Mucosa of rectum (tissue), 2 donors: ENCODE data around the gene GNB1L.

Experiments used
- H3K27ac ChIP-seq, 2 donors: one replicate each; pipeline ENCODE4 v1.7.0; 2013; ENCODE audit warnings: inconsistent platforms in 2 of 2, low read depth in 2 of 2, low read length in 2 of 2
- H3K27me3 ChIP-seq, 2 donors: one replicate each; pipeline ENCODE4 v1.7.0; 2013; ENCODE audit warnings: low read length in 2 of 2; ENCODE audit not compliant: control insufficient read depth in 2 of 2, insufficient read depth in 2 of 2
- H3K36me3 ChIP-seq, 2 donors: one replicate each; pipeline ENCODE4 v1.7.0; 2013; ENCODE audit warnings: low read length in 2 of 2; ENCODE audit not compliant: control insufficient read depth in 2 of 2, insufficient read depth in 2 of 2
- H3K4me1 ChIP-seq, 2 donors: one replicate each; pipeline ENCODE4 v1.7.0; 2013; ENCODE audit warnings: low read length in 2 of 2, mild to moderate bottlenecking in 1 of 2; ENCODE audit not compliant: control insufficient read depth in 2 of 2, insufficient read depth in 2 of 2
- H3K4me3 ChIP-seq, 2 donors: one replicate each; pipeline ENCODE4 v1.7.0; 2013; ENCODE audit warnings: low read length in 2 of 2
- H3K9ac ChIP-seq, 2 donors: one replicate each; pipeline ENCODE4 v1.7.0; 2013; ENCODE audit warnings: low read length in 2 of 2, low read depth in 1 of 2, mild to moderate bottlenecking in 1 of 2
- H3K9me3 ChIP-seq, 2 donors: one replicate each; pipeline ENCODE4 v1.7.0; 2013; ENCODE audit warnings: low read length in 2 of 2; ENCODE audit not compliant: control insufficient read depth in 2 of 2
- donor health status: healthy.
- donor health status: Normal muscosa, but diverticular disease.

Gene GNB1L

GRCh38 chr22:19815823-19816290 is 38.8 kb downstream of the GNB1L start:
- no peaks in the 10 kb centered on the region for H3K36me3 ChIP-seq
- H3K27ac ChIP-seq = no peak overlapping the region
- H3K9ac ChIP-seq = no peak overlapping the region

DNA sequence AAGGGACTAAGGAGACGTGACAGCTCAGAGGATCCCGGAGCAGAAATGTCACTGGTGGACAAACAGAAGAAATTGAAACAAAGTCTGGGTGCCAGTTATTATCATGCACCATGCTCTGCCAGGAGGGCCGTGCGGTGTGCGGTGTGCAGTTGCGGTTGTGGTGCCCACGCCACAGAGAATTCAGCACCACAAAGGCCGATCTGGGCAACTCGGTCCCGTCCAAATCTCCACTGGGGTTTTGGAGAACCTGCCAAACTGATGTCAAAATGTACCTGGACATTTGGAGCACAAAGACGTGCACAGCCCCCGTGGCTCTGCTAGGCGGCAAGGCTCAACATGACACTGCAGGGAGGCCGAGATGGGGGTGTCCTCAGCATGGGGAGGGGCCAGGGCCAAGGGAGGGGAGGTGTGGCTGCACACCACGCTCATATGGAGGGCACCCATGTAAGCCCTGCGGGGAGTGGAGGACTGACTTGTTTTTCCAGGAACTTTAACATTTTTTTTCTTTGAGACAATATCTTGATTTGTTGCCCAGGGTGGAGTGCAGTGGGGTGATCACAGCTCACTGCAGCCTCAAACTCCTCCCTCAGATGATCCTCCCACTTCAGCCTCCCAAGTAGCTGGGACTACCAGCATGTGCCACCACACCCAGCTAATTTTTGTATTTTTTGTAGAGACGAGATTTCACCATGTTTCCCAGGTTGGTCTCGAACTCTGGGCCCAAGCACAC is 39.4 kb downstream of the GNB1L start:
- Histone ChIP-seq H3K4me1 (no peaks in the 10 kb centered on the region), H3K9ac (no peak overlapping the region), H3K9me3 (no peaks in the 10 kb centered on the region), H3K27me3 (no peaks in the 10 kb centered on the region), H3K36me3 (no peaks in the 10 kb centered on the region), H3K4me3 (no peak overlapping the region), H3K27ac (no peak overlapping the region)

More at GRCh38 chr22:19815823-19816290, 38.8 kb downstream of the GNB1L start:
- Histone ChIP-seq H3K27me3 (no peaks in the 10 kb centered on the region), H3K4me1 (no peaks in the 10 kb centered on the region), H3K9me3 (no peaks in the 10 kb centered on the region), H3K4me3 (no peak overlapping the region)

GRCh38 chr22:19814428-19814827 is 40.2 kb downstream of the GNB1L start:
- Histone ChIP-seq H3K4me1 (no peaks in the 10 kb centered on the region), H3K9me3 (no peaks in the 10 kb centered on the region), H3K9ac (no peak overlapping the region), H3K27me3 (no peaks in the 10 kb centered on the region), H3K4me3 (no peak overlapping the region), H3K27ac (no peak overlapping the region), H3K36me3 (no peaks in the 10 kb centered on the region)

GRCh38 chr22:19812910-19813309 is 41.8 kb downstream of the GNB1L start:
- Histone ChIP-seq H3K27me3 (no peaks in the 10 kb centered on the region), H3K4me3 (no peak overlapping the region), H3K4me1 (no peaks in the 10 kb centered on the region), H3K9me3 (no peaks in the 10 kb centered on the region), H3K36me3 (no peaks in the 10 kb centered on the region), H3K27ac (no peak overlapping the region), H3K9ac (no peak overlapping the region)

- Histone ChIP-seq H3K36me3 (no peaks in the 10 kb centered on the region), H3K9ac (no peak overlapping the region), H3K4me1 (no peaks in the 10 kb centered on the region), H3K9me3 (no peaks in the 10 kb centered on the region), H3K4me3 (no peak overlapping the region), H3K27me3 (no peaks in the 10 kb centered on the region), H3K27ac (no peak overlapping the region)
Observed at GRCh38 chr22:19811811-19812771, 42.6 kb downstream of the GNB1L start.

- no peaks in the 10 kb centered on the region for H3K9me3 ChIP-seq
- H3K36me3 ChIP-seq = no peaks in the 10 kb centered on the region
- no peak overlapping the region for H3K4me3 ChIP-seq
- H3K9ac ChIP-seq = no peak overlapping the region
- no peak overlapping the region for H3K27ac ChIP-seq
- peaks cover 7 to 8% of the 10 kb centered on the region in 2 donors for H3K4me1 ChIP-seq
- H3K27me3 ChIP-seq = no peaks in the 10 kb centered on the region
Observed at GRCh38 chr22:19811211-19811621, 43.5 kb downstream of the GNB1L start.

- Histone ChIP-seq H3K9me3 (no peaks in the 10 kb centered on the region), H3K4me1 (peaks cover 9 to 11% of the 10 kb centered on the region in 2 donors), H3K27ac (no peak overlapping the region), H3K36me3 (no peaks in the 10 kb centered on the region), H3K4me3 (no peak overlapping the region), H3K27me3 (no peaks in the 10 kb centered on the region), H3K9ac (no peak overlapping the region)
Observed at GRCh38 chr22:19810381-19811201, 44.1 kb downstream of the GNB1L start.

GRCh38 chr22:19809741-19810140 is 44.9 kb downstream of the GNB1L start:
- no peaks in the 10 kb centered on the region for H3K9me3 ChIP-seq
- no peaks in the 10 kb centered on the region for H3K27me3 ChIP-seq
- H3K27ac ChIP-seq = no peak overlapping the region
- no peaks in the 10 kb centered on the region for H3K36me3 ChIP-seq
- H3K9ac ChIP-seq = no peak overlapping the region
- peaks cover 9 to 11% of the 10 kb centered on the region in 2 donors for H3K4me1 ChIP-seq
- H3K4me3 ChIP-seq = no peak overlapping the region

GRCh38 chr22:19808873-19809478 is 45.7 kb downstream of the GNB1L start:
- no peaks in the 10 kb centered on the region for H3K9me3 ChIP-seq
- no peak overlapping the region for H3K4me3 ChIP-seq
- H3K4me1 ChIP-seq = peaks cover 9 to 11% of the 10 kb centered on the region in 2 donors
- no peak overlapping the region for H3K9ac ChIP-seq
- no peaks in the 10 kb centered on the region for H3K27me3 ChIP-seq
- no peak overlapping the region for H3K27ac ChIP-seq
- H3K36me3 ChIP-seq = no peaks in the 10 kb centered on the region
